SIG-M5 treated with dmso at 0.1 percent for 504 hours (cell line): ENCODE data around the gene ADCK1.
"Not testable (repeated sequence)": the region's sequence is repeated elsewhere in the genome, so short reads cannot be mapped to it uniquely, and the experiment has no call there.

Source experiments
- DNase-seq: peaks from one replicate; lab custom pipeline; 2025; ENCODE audit not compliant: unreplicated experiment; lab: John Stamatoyannopoulos, UW

The ADCK1 gene

GRCh38 chr14:77892890-77893484 is 93.1 kb downstream of the ADCK1 start:
- no peak for DNase-seq

DNA sequence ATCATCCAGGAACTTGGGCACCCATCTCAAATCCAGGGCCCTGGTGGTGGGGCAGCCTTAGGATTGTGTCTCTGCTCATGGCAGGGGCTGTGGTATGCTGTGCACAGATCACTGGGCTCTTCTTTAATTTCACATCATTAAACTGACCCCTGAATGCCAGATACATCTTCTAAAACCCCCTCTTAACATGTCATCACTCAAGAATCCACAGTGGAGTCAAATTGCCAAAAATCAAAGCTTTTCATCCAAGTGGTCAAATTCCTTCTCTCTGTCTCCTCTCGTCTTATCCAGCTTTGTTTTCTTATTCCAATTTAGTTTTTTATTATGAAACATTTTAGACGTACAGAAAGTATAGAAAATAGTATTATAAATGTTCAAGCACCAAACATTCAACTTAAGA is 97.5 kb downstream of the ADCK1 start:
- no peak for DNase-seq

DNA sequence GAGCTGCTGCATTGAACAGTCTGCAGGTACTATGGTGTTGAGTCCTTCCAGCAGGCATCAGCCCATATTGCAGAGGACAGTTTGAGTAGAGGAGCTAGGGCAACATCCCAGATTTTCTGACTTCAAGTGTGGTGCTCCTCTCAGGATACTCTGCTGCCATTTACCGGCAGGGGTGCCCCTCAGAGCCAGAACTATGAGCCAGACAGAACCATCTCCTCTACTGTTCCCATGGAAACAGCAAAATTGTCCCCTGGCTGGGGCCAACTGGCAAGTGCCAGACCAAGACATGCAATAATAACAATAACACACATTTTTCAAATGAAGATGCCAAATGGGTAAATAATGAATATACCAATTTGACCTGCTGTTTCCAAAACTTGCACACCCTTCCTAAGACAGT is 102.9 kb downstream of the ADCK1 start:
- DNase-seq, result no peak

DNA sequence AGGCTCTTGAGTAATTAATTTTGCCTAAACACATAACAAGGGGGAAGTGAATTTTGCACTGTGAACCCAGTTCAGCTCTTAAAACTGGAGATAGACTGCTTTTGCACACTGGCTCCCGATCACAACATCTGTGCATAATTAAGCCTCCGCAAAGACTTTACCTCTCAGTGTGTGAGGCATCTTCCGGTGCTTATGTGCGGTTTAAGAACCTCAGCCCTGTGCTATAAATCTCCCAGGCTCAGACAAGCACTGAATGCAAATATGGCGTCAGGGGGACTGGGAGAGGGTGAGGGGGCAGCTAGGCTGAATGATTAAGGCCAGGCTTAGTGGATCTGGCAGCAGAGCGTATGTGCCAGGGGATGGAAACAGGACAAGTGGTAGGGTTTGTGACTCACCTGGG is 103.3 kb downstream of the ADCK1 start:
- no peak for DNase-seq

DNA sequence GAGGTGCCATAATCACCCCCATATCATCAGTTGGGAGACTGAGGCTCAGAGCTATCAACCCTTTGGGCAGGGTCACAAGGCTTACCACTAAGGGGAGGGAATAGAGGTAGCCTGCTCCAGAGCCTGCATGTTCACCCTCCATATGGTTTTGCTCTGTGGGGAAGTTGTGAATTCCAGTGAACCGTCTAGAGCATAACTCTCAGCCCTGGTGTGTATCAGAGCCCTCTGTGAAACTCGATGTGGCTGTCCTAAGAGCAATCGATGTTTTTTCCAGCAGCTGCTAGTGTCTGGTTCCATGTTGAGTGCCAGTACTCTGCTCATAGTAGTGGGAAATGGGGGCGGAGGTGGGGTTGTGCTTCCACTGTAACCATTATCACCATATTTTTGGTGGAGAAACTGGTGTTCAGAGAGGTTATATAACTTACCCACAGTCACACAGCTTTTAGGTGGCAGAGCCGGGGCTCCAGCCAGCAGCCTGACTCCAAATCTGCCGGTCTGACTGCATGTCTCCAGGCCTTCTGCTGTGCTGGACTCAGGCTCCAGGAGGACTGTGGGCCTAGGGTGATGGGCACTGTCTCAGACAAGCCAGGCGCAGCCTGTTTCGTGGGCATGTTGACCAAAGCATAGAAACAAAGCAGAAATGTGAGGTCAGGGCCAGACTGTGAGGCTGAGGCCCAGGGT is 104.2 kb downstream of the ADCK1 start:
- no peak for DNase-seq

DNA sequence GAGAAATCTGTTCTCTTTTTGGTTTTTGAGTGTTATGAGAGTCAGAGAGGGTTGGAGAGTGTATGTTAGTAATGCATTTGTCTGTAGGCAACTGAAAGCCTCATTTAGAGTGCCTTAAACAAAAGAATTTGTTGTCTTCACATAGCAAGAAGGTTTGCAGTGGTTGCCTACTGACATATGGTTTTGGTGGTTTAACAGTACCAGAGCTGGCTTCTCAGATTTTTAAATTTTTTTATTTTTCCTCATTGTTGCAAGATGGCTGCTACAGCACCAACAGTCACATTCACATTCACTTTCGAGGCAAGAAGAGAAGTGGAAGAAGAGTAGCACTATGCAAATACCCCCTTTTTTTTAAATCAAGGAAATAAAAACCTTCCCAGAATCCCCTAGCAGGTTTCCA is 106.5 kb downstream of the ADCK1 start:
- no peak for DNase-seq

GRCh38 chr14:77908847-77909246 is 108.9 kb downstream of the ADCK1 start:
- DNase-seq, result no peak

GRCh38 chr14:77909911-77910310 is 110.0 kb downstream of the ADCK1 start:
- DNase-seq, result no peak

GRCh38 chr14:77910506-77910905 is 110.6 kb downstream of the ADCK1 start:
- DNase-seq, result no peak

DNA sequence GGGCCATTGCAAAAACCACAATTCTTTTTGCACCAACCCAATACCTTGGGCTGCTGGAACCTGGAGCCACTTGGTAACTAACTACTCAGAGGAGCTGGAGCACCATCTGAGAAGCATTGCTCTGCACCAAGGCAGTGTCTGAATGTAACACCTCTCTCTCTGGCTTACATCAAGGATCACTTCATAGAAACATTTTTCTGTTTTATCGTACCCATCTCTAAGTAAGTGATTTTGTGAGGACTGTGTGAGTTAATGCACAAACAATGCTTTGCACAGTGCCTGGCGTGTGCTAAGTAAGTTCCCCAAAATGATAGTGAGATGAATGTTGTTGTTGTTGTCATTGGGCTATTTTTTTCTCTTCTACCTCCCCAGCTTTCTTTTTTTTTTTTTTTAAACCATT is 111.4 kb downstream of the ADCK1 start:
- no peak for DNase-seq

- no peak for DNase-seq
Measured at GRCh38 chr14:77912754-77913556, 113.0 kb downstream of the ADCK1 start.

GRCh38 chr14:77914073-77914721 is 114.3 kb downstream of the ADCK1 start:
- DNase-seq, result no peak

GRCh38 chr14:77915390-77915789 is 115.5 kb downstream of the ADCK1 start:
- DNase-seq, result not testable (repeated sequence)

GRCh38 chr14:77917491-77918201 is 117.7 kb downstream of the ADCK1 start:
- no peak for DNase-seq

DNA sequence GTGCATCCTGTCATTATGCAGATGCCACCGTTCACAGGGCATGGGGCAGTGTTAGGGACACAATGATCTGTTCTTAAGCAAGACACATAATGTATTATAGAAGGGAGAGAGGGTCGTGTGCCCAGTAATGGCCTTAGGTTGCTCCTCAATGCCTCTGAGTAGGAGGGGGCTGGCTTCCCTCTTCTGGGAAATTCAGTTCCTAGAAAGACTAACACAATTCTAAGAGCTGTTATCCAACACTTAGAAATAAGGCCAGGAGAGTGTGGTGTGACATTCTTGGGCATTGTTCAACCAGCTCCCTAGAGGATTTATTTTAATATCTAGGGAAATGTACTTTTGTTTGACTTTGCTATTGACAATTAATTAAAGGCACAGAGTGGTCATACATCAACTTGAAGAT is 118.5 kb downstream of the ADCK1 start:
- DNase-seq, result no peak

- DNase-seq, result no peak
Measured at GRCh38 chr14:77920312-77920711, 120.4 kb downstream of the ADCK1 start.

- no peak for DNase-seq
Measured at GRCh38 chr14:77921818-77922217, 121.9 kb downstream of the ADCK1 start.

GRCh38 chr14:77923131-77923936 is 123.4 kb downstream of the ADCK1 start:
- no peak for DNase-seq

- no peak for DNase-seq
Measured at GRCh38 chr14:77924141-77924948, 124.4 kb downstream of the ADCK1 start.
